Hematopoietic multipotent progenitor cell treated with erythropoietin and hydrocortisone succinate and interleukin-3 and kit ligand, for 6 days (in vitro differentiated cells): ENCODE measurements around the gene ANXA10.
A peak's percentile ranks its signal among the peaks of the same experiment; 100 is the strongest.
"Not testable (repeated sequence)": the region's sequence is repeated elsewhere in the genome, so short reads cannot be mapped to it uniquely, and the experiment has no call there.

Source experiments
- DNase-seq: peaks from one replicate; pipeline ENCODE4 v3.0.0-alpha.2; 2015

The ANXA10 gene

GRCh38 chr4:168163106-168163505 lies 70.8 kb downstream of the ANXA10 start:
- no peak for DNase-seq

GRCh38 chr4:168164045-168164444 lies 71.7 kb downstream of the ANXA10 start:
- no peak for DNase-seq

GRCh38 chr4:168164915-168165548 lies 72.7 kb downstream of the ANXA10 start:
- DNase-seq, result no peak

- no peak for DNase-seq
Measured at GRCh38 chr4:168167714-168168284, 75.5 kb downstream of the ANXA10 start.

DNA sequence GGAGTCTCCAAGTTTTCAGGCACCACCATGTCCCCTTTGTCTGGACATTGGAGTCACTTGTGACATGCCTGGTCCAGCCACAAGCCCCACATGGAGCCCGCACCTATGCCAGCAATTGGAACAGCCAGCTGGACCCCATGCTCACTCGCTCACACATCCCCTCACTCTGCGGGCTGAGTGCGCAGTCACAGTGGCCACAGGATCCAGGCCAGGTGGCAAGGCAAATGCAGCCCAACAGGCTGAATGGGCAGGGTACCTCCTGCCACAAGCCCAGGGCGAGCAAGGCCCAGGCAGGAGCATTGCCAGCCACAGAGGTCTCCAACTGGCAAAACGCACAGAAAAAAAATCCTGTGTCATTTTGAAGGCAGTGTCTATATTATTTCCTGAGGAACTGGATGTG lies 82.0 kb downstream of the ANXA10 start:
- no peak for DNase-seq

- DNase-seq, result no peak
Measured at GRCh38 chr4:168177546-168178149, 85.3 kb downstream of the ANXA10 start.

DNA sequence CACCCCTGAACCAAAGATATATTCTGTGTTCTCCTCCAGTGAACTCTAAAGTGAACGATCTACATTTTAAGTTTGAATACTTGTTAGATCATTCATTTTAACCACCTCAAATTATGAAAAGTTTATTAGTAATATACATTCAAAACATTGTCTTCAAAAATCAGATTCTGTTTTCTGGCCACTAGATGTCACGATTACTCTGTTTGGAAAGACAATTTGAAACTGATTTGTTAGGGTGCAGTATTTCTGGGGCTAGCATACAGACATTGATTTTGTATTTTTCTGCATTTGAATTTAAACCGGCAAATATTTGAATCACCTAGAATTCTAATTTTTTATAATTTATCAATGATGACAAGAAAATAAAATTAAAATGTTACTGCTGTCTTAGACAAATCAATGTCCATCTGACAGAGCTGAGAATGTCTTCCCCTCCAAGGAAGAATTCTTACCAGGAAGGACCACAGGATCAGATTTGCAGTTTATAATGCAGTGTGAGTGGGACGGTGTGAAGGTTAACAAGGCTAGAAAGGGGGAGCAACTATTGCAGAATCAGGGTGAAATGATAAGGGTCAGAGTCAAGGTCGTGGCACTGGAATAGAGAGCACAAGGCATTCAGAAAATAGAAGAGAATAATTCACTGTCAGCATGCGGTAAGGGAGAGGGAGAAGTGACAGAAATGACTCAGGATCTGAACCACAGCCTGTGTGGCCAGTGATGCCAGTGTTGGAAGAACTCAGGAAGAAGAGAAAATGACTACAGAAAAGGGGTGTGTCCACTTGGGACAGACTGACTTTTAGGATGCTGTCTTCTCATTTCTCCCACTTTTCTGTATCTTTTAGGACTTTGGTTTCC lies 91.6 kb downstream of the ANXA10 start:
- peak; percentile 58 for DNase-seq

DNA sequence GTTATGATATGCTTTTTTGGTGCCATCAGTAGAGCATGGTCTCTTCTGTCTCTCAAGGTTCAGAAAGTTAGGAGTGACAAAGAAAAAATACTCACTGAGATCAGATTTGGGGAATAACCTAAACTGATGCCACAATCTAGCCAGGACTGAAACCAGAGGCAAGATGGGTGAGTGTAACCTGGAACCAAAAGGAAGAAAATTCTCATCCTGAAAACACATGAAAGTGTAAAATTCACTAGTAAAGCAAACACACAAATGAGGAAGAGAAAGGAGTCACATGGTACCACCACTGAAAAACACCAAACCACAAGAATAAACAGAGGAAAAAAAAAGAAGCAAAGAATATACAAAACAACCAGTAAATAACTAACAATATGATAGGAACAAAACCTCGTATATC lies 96.4 kb downstream of the ANXA10 start:
- no peak for DNase-seq

GRCh38 chr4:168197926-168198325 lies 105.6 kb downstream of the ANXA10 start:
- DNase-seq, result no peak

GRCh38 chr4:168199260-168199957 lies 107.1 kb downstream of the ANXA10 start:
- DNase-seq, result no peak

DNA sequence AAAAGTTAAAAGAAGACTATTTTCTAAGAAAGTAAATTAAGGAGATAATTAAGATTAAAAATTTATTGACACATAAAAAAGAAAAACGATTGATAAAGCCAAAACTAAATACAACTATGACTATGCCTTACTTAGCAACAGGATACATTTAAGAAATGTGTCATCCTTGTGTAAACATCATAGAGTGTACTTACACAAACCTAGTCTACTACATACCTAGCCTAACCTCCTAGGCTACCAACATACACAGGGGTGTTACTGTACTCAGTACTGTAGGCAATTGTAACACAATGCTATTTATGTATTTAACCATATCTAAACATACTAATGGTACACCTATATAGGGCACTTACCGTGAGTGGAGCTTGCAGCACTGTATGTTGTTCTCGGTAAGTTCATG lies 108.3 kb downstream of the ANXA10 start:
- DNase-seq, result no peak

DNA sequence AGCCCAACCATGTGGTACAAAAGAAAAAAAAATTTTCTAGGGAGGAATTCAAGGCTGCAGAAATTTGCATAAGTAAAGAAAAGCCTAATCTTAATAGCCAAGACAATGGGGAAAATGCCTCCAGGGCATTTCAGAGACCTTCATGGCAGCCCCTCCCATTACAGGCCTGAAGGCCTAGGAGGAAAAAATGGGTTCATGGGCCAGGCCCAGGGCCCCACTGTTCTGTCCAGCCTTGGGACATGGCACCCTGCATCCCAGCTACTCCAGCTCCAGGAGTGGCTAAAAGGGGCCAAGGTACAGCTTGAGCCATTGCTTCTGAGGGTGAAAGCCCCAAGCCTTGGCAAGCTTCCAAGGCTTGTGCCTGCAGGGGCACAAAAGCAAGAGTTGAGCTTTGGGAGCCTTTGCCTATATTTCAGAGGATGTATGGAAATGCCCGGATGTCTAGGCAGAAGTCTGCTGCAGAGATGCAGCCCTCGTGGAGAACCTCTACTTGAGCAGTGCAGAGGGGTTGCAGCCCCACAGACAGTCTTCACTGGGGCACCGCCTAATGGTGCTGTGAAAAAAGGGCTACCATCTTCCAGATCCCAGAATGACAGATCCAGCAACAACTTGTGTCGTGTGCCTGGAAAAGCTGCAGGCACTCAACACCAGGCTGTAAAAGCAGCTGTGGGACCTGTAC lies 111.0 kb downstream of the ANXA10 start:
- DNase-seq, result no peak

DNA sequence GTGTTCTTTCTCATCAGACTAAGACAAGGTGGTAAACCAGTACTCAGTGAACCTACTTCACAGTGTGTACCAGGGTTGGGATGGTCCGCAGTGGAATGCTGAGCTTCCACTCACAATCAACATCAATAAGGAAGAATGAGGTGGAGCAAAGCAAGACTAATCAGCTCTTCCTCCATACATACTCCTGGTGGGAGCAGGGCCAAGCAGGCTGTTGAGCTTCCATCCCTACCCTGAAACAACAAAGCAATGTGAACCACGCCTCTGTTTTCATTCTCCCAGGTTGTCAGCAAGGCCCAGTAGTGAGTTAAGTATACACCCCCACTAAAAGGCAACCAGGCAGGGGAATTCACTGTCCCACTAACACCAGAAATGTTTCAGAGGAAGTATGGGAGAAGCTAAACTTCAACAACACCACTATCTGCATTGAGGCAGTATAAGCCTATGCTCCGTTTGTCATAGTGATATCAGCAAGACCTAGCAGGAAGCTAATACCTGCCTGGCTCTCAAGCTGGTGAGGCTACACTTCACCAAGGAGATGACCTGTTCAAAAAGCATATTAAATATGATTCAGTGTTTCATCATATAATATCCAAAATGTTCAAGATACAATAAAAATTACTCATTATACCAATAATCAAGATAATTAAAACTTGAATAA lies 116.7 kb downstream of the ANXA10 start:
- no peak for DNase-seq

GRCh38 chr4:168212656-168213055 lies 120.3 kb downstream of the ANXA10 start:
- peak; percentile 5 for DNase-seq

DNA sequence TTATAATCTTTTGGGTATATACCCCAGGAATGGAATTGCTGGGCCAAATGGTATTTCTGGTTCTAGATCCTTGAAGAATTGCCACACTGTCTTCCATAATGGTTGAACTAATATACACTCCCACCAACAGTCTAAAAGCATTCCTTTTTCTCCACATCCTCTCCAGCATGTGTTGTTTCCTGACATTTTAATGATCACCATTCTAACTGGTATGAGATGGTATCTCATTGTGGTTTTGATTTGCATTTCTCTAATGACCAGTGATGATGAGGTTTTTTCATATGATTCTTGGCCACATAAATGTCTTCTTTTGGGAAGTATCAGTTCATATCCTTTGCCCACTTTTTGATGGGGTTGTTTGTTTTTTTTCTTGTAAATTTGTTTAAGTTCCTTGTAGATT lies 121.2 kb downstream of the ANXA10 start:
- not testable (repeated sequence) for DNase-seq

DNA sequence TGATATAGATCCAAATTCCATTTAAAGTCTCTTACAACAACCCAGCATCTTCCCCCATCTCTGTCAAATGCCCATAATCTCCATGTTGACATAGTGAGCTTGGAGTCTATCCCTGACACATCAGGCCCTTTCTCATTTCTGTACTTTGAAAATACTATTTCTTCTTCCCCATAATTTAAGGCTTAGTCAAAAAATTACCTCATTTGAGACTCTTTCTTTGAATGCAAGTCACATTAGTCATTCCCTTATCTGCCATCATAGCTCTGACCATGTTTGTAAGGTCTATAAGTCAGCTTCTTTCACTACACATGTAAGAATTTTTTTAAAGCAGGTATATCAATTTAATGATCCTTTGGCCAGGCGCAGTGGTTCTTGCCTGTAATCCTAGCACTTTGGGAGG lies 126.3 kb downstream of the ANXA10 start:
- DNase-seq, result no peak

GRCh38 chr4:168220893-168221292 lies 128.6 kb downstream of the ANXA10 start:
- no peak for DNase-seq

GRCh38 chr4:168221301-168221700 lies 129.0 kb downstream of the ANXA10 start:
- peak; percentile 67 for DNase-seq
